Spleen (tissue), 11 donors: ENCODE data around the gene GSTP1. TPM values are rescaled to one million over a fixed set of nuclear protein-coding genes. Genes with fewer than 3 reads are reported as not detected.

Source experiments
- DNase-seq: peaks from one replicate; pipeline ENCODE4 v3.0.0-alpha.2; 2020
- H3K27ac ChIP-seq, 8 donors: fragments of 200-600 bp; sonication (generic) in 7 of 8; 1 replicate in 4 of 8; 2 replicates in 4 of 8; pipeline versions ENCODE4 v1.5.0 to v1.8.0; 2016 to 2021; ENCODE audit warnings: inconsistent platforms in 4 of 8, mild to moderate bottlenecking in 4 of 8, moderate library complexity in 1 of 8
- H3K27me3 ChIP-seq, 7 donors: fragments of 200-600 bp; sonication (generic) in 6 of 7; replicated peaks in 1 of 7; 1 replicate in 4 of 7; 2 replicates in 3 of 7; pipeline versions ENCODE4 v1.5.0 to v1.8.0; 2016 to 2021; ENCODE audit warnings: inconsistent platforms in 3 of 7, mild to moderate bottlenecking in 1 of 7
- H3K36me3 ChIP-seq, 6 donors: fragments of 200-600 bp; sonication (generic) in 5 of 6; 1 replicate in 4 of 6; 2 replicates in 2 of 6; pipeline versions ENCODE4 v1.5.0 to v1.8.0; 2016 to 2021; ENCODE audit warnings: inconsistent platforms in 2 of 6
- H3K4me1 ChIP-seq, 6 donors: fragments of 200-600 bp; sonication (generic) in 5 of 6; 1 replicate in 3 of 6; 2 replicates in 3 of 6; pipeline versions ENCODE4 v1.5.0 to v1.8.0; 2016 to 2021; ENCODE audit warnings: inconsistent platforms in 3 of 6
- H3K4me3 ChIP-seq, 8 donors: fragments of 200-600 bp; sonication (generic) in 7 of 8; 1 replicate in 4 of 8; 2 replicates in 4 of 8; pipeline versions ENCODE4 v1.5.0 to v1.8.0; 2016 to 2021; ENCODE audit warnings: inconsistent platforms in 4 of 8, mild to moderate bottlenecking in 4 of 8, moderate library complexity in 2 of 8
- H3K9me3 ChIP-seq, 8 donors: fragments of 200-600 bp; sonication (generic) in 7 of 8; 1 replicate in 4 of 8; 2 replicates in 4 of 8; pipeline versions ENCODE4 v1.5.0 to v1.8.0; 2016 to 2021; ENCODE audit warnings: inconsistent platforms in 4 of 8
- CTCF ChIP-seq, 11 experiments: fragments of 200-600 bp in 7 of 11; fragments of 450-650 bp in 4 of 11; sonication (generic) in 4 of 11; IDR thresholded peaks in 8 of 11; conservative IDR thresholded peaks in 3 of 11; 1 replicate in 7 of 11; 2 replicates in 4 of 11; pipeline versions ENCODE4 v1.4.0 to v1.8.0; 2016 to 2021; ENCODE audit warnings: antibody characterized with exemption in 11 of 11, inconsistent platforms in 4 of 11, mild to moderate bottlenecking in 1 of 11
- POLR2A ChIP-seq, 3 donors: fragments of 450-650 bp; IDR thresholded peaks; one replicate each; pipeline ENCODE4 v1.5.1; 2017; ENCODE audit warnings: antibody characterized with exemption in 3 of 3, mild to moderate bottlenecking in 1 of 3
- POLR2AphosphoS5 ChIP-seq, 3 donors: sonication (generic); formaldehyde crosslinking; IDR thresholded peaks; one replicate each; pipeline ENCODE4 v1.5.1; 2017; ENCODE audit warnings: antibody characterized with exemption in 3 of 3
- WGBS, 5 donors: extraction: QIAGEN DNeasy Blood & Tissue Kit in 3 of 5; methylation state at CpG; one replicate each; pipeline versions ENCODE4 v1.1.5 to v1.1.7; 2013 to 2018; 5-methylcytosine and 5-hydroxymethylcytosine counted together
- intact Hi-C: fragments of 100-400 bp; cut with DNase I; formaldehyde crosslinking; loops from one replicate; pipeline ENCODE4 v1.15.0; 2023; ENCODE audit warnings: low total_unique reads
- polyA plus RNA-seq, 3 donors: library from polyadenylated mRNA; stranded (reverse); fragments of 200-250 nt; gene quantifications; one replicate each; pipeline ENCODE4 v1.2.1, GENCODE V29; 2013
- total RNA-seq, 7 donors: library from RNA; depleted of rRNA in 3 of 7; stranded (reverse); fragments of >200 nt in 3 of 7; fragmentation: NEBNext Ultra II Directional in 4 of 7; extraction: Animal tissue kit (Norgen Biotek cat#: 25700) in 4 of 7; gene quantifications; one replicate each; pipeline versions ENCODE4 v1.1.0 to v1.2.1, GENCODE V29; 2016 to 2021
- donor health status: healthy with polysubstance abuse.
- donor health status: DM: no; HTN: no; CAD: no; lungs with moderate emphysema.
- donor health status: DM: no; HTN: no; CAD: no.
- donor health status: Bipolar disorder and iron deficiency.
- donor health status: healthy.
- donor health status: DM: no; HTN: no; CAD: no.
- donor health status: DM: yes; HTN: yes; CAD: no.

Gene GSTP1
- total and polyA plus RNA-seq, 10 donors: 211 to 399 (median 296) TPM

GRCh38 chr11:67629386-67630227 lies 46.0 kb downstream of the GSTP1 start, which contains the start of gene NUDT8:
NUDT8 (minus strand) TSS chr11:67629937; CDS start chr11:67629911, 26 bp downstream.
- intact Hi-C loops: no loop called here

GRCh38 chr11:67630228-67630942 lies 46.8 kb downstream of the GSTP1 start:
- H3K4me1 ChIP-seq: peaks cover 7 to 25% (median 20%) of the 10 kb centered on the region in 6 donors
- H3K4me3 ChIP-seq: peak overlapping the region; percentile 46 to 77 (median 70)
- 0 to 2% (median 1%) methylated on average over 21 to 70 of the region's 70 CpGs for WGBS, 5 donors
- DNase-seq: peak; percentile 99
- no peaks in the 10 kb centered on the region for H3K27me3 ChIP-seq
- no peaks in the 10 kb centered on the region for H3K9me3 ChIP-seq
- H3K27ac ChIP-seq: peak overlapping the region; percentile 87 to 95 (median 91)
- intact Hi-C loops: no loop called here
- H3K36me3 ChIP-seq: no peaks in the 10 kb centered on the region
- TF ChIP-seq POLR2A (IDR thresholded peaks at IDR 0.05) (peak in 1 of 3 donors; percentile 19), CTCF (IDR thresholded peaks at IDR 0.05 in 8 of 11, conservative IDR thresholded peaks at IDR 0.05 in 3 of 11) (peak; percentile 66 to 90 (median 75)), POLR2AphosphoS5 (IDR thresholded peaks at IDR 0.05) (peak; percentile 82 to 84 (median 83))

More at GRCh38 chr11:67629386-67630227, 46.0 kb downstream of the GSTP1 start, which contains the start of gene NUDT8:
- H3K27me3 ChIP-seq: no peaks in the 10 kb centered on the region
- peak within 1 kb of the TSS; percentile 46 to 77 (median 70) for H3K4me3 ChIP-seq
- peak within 1 kb of the TSS; percentile 87 to 95 (median 91) for H3K27ac ChIP-seq
- no peaks in the 10 kb centered on the region for H3K36me3 ChIP-seq
- peak; percentile 98 for DNase-seq
- 0 to 1% (median 1%) methylated on average over 31 to 102 of the region's 102 CpGs for WGBS, 5 donors
- H3K4me1 ChIP-seq: peaks cover 7 to 25% (median 20%) of the 10 kb centered on the region in 6 donors
- H3K9me3 ChIP-seq: no peaks in the 10 kb centered on the region
- TF ChIP-seq POLR2A (IDR thresholded peaks at IDR 0.05) (peak in 1 of 3 donors; percentile 18), POLR2AphosphoS5 (IDR thresholded peaks at IDR 0.05) (peak; percentile 66 to 80 (median 68)), CTCF (IDR thresholded peaks at IDR 0.05 in 8 of 11, conservative IDR thresholded peaks at IDR 0.05 in 3 of 11) (peak; percentile 42 to 98 (median 92))

- intact Hi-C loops: no loop called here
- H3K4me1 ChIP-seq: peaks cover 7 to 25% (median 20%) of the 10 kb centered on the region in 6 donors
- H3K9me3 ChIP-seq: no peaks in the 10 kb centered on the region
- H3K27me3 ChIP-seq: no peaks in the 10 kb centered on the region
- 62 to 72% (median 68%) methylated on average over 16 of the region's 16 CpGs for WGBS, 5 donors
- TF ChIP-seq POLR2A (IDR thresholded peaks at IDR 0.05) (no peak), POLR2AphosphoS5 (IDR thresholded peaks at IDR 0.05) (no peak), CTCF (IDR thresholded peaks at IDR 0.05 in 8 of 11, conservative IDR thresholded peaks at IDR 0.05 in 3 of 11) (peak in 4 of 11 experiments; percentile 2 to 30 (median 18))
- H3K27ac ChIP-seq: peak overlapping the region; percentile 83 to 95 (median 91)
- DNase-seq: no peak
- H3K36me3 ChIP-seq: no peaks in the 10 kb centered on the region
- H3K4me3 ChIP-seq: peak overlapping the region; percentile 46 to 77 (median 68)
Measured at GRCh38 chr11:67630943-67631331, 47.3 kb downstream of the GSTP1 start.
